CD4-positive, alpha-beta memory T cell (primary cell): ENCODE results near the gene ZNF618. TPM values are rescaled to one million over a fixed set of nuclear protein-coding genes. Genes with fewer than 3 reads are reported as not detected.
A peak's percentile ranks its signal among the peaks of the same experiment; 100 is the strongest.
"Not testable (repeated sequence)": the region's sequence is repeated elsewhere in the genome, so short reads cannot be mapped to it uniquely, and the experiment has no call there.

Source experiments
- CTCF ChIA-PET: fragments of 350-600 bp; sonication (Branson Sonifier 250); formaldehyde crosslinking; loops from one replicate; lab custom pipeline; 2021; ENCODE audit warnings: inconsistent platforms; ENCODE audit not compliant: partially characterized antibody; lab: Charles Lee
- POLR2A ChIA-PET: fragments of 350-600 bp; sonication (Branson Sonifier 250); formaldehyde crosslinking; loops from one replicate; lab custom pipeline; 2021; ENCODE audit not compliant: partially characterized antibody; lab: Charles Lee
- DNase-seq, 5 donors: peaks; one replicate each; pipeline versions ENCODE4 v3.0.0 to v3.0.0-alpha.2; 2020 to 2022; ENCODE audit warnings: mixed read lengths in 1 of 5
- H3K27ac ChIP-seq: one replicate; pipeline ENCODE4 v1.7.0; 2013; ENCODE audit warnings: low read depth, low read length
- H3K27me3 ChIP-seq: 2 replicates; pipeline ENCODE4 v1.7.0; 2013; ENCODE audit warnings: mild to moderate bottlenecking, low read length, moderate library complexity; ENCODE audit not compliant: insufficient read depth
- H3K36me3 ChIP-seq: 2 replicates; pipeline ENCODE4 v1.7.0; 2013; ENCODE audit warnings: mild to moderate bottlenecking, low read length, moderate library complexity; ENCODE audit not compliant: insufficient read depth
- H3K4me1 ChIP-seq: 2 replicates; pipeline ENCODE4 v1.7.0; 2013; ENCODE audit warnings: mild to moderate bottlenecking, low read length, moderate library complexity; ENCODE audit not compliant: insufficient read depth
- H3K4me3 ChIP-seq, 2 donors: one replicate each; pipeline ENCODE4 v1.7.0; 2013; ENCODE audit warnings: low read length in 2 of 2, mild to moderate bottlenecking in 1 of 2
- H3K9me3 ChIP-seq, 2 donors: one replicate each; pipeline ENCODE4 v1.7.0; 2013; ENCODE audit warnings: low read length in 2 of 2, control low read depth in 1 of 2; ENCODE audit not compliant: control insufficient read depth in 1 of 2
- H3K27ac Mint-ChIP-seq, 7 donors: one replicate each; pipeline ENCODE4 v1.8.0; 2020 to 2021; ENCODE audit warnings: mixed read lengths in 7 of 7, mild to moderate bottlenecking in 6 of 7, inconsistent platforms in 3 of 7, moderate library complexity in 3 of 7
- H3K27me3 Mint-ChIP-seq, 2 donors: one replicate each; pipeline ENCODE4 v1.8.0; 2020 to 2021; ENCODE audit warnings: mixed read lengths in 2 of 2
- H3K36me3 Mint-ChIP-seq, 2 donors: one replicate each; pipeline ENCODE4 v1.8.0; 2020 to 2021; ENCODE audit warnings: mixed read lengths in 2 of 2, inconsistent platforms in 1 of 2, mild to moderate bottlenecking in 1 of 2
- H3K4me1 Mint-ChIP-seq, 4 donors: one replicate each; pipeline ENCODE4 v1.8.0; 2020 to 2021; ENCODE audit warnings: mixed read lengths in 4 of 4, mild to moderate bottlenecking in 1 of 4
- H3K4me3 Mint-ChIP-seq, 8 donors: one replicate each; pipeline ENCODE4 v1.8.0; 2020 to 2021; ENCODE audit warnings: mixed read lengths in 8 of 8, mild to moderate bottlenecking in 7 of 8, moderate library complexity in 6 of 8, inconsistent platforms in 3 of 8
- H3K9me3 Mint-ChIP-seq, 8 donors: one replicate each; pipeline ENCODE4 v1.8.0; 2020 to 2021; ENCODE audit warnings: mixed read lengths in 8 of 8, mild to moderate bottlenecking in 5 of 8, inconsistent platforms in 3 of 8, moderate library complexity in 1 of 8
- intact Hi-C: fragments of 100-400 bp; cut with micrococcal nuclease; formaldehyde crosslinking; loops from one replicate; pipeline ENCODE4 v1.15.1; 2023
- polyA plus RNA-seq, 2 donors: library from polyadenylated mRNA; unstranded; fragments of 300-500 nt; fragmentation: Illumina TruSeq; gene quantifications; one replicate each; pipeline ENCODE4 v1.2.3, GENCODE V29; 2021
- total RNA-seq, 2 experiments: library from RNA; stranded (reverse); gene quantifications; one replicate each; pipeline ENCODE4 v1.2.3, GENCODE V29; 2021

Gene ZNF618
- total and polyA plus RNA-seq, 4 experiments from 2014 or later: 0.79 to 1.7 (median 0.80) TPM; not detected in 1

DNA sequence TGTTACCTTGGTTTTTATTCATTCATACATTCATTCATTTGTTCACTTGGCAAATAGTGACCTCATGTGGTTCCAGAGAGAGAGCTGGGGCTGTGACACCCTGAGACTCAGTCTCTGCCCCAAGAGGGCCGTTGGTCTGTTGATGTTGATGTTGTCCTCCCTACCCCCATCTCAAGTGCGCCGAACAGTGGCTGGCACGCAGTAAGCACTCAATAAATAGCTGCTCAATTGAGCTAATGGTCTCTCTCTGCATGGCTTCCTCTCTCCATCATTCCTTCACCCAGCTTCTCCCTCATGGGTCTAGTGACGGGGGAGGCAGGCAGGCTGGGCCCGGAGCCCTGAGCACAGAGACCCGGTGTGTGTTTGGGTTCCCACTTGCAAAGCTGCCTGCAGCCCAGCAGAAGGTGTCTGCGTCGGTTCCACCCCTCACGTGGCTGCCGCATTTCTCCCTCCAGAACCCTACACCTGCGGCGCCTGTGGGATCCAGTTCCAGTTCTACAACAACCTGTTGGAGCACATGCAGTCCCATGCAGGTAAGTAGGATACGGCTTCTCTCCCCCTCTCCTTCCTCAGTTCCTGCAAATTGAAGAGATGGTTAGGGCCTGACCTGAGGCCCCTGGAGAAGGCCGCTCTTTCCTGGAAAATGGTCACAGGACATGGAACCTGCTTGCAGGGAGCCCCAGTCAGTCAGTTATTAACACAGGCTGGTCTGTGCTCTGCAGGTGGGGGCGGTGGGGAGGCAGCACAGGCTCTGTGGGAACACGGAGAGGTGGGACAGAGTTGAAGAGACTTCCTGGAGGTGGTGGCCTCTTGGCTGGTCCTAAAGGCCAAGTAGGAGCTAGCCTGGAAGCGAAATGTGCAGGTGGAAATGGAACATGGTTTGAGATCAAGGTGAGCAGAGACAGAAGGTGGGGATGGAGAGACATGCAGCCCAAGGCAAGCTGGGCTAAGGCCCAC lies 160.0 kb downstream of the ZNF618 start:
- Mint-ChIP-seq H3K4me3 (no peak overlapping the region), H3K9me3 (peaks cover 0 to 3% (median 0%) of the 10 kb centered on the region in 8 donors), H3K4me1 (no peaks in the 10 kb centered on the region), H3K27me3 (no peaks in the 10 kb centered on the region), H3K36me3 (no peaks in the 10 kb centered on the region), H3K27ac (peak overlapping the region in 1 of 7 donors; percentile 44)
- no peak overlapping the region for H3K4me3 ChIP-seq
- no peaks in the 10 kb centered on the region for H3K9me3 ChIP-seq
- no peaks in the 10 kb centered on the region for H3K27me3 ChIP-seq
- CTCF ChIA-PET: no interaction called here
- intact Hi-C loops: no loop called here
- no peak for DNase-seq
- no peaks in the 10 kb centered on the region for H3K4me1 ChIP-seq
- H3K36me3 ChIP-seq: no peaks in the 10 kb centered on the region
- POLR2A ChIA-PET: no interaction called here
- no peak overlapping the region for H3K27ac ChIP-seq

DNA sequence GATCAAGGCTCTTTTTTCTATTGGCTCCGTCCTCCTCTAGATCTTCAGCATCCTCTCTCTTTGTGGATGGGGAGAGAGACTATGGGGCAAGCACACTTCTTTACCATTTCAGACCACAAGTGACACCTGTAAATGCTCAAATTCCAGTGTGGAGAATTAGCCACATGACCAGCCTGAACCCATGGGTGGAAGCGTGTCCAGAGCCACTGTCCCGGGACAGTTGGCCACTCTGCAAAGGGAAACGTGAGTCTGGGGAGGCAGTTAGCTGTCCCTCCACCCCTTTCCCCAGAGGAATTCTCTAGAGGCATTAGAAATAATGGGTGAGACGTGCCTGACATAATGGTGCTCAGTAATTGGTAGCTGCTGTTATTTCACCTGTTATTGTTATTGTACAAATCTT lies 161.1 kb downstream of the ZNF618 start:
- ChIA-PET POLR2A (no interaction called here), CTCF (interaction anchor here (0.7 kb wide), 1 partner anchor 35 kb away, joined by 3 read pairs; no protein-coding TSS in a partner anchor)
- no peak overlapping the region for H3K4me3 ChIP-seq
- H3K36me3 Mint-ChIP-seq: no peaks in the 10 kb centered on the region
- DNase-seq: no peak
- no peaks in the 10 kb centered on the region for H3K9me3 ChIP-seq
- no peaks in the 10 kb centered on the region for H3K4me1 ChIP-seq
- intact Hi-C loops: no loop called here
- no peaks in the 10 kb centered on the region for H3K4me1 Mint-ChIP-seq
- H3K9me3 Mint-ChIP-seq: peaks cover 0 to 4% (median 0%) of the 10 kb centered on the region in 8 donors
- no peak overlapping the region for H3K27ac Mint-ChIP-seq
- no peaks in the 10 kb centered on the region for H3K36me3 ChIP-seq
- no peak overlapping the region for H3K27ac ChIP-seq
- H3K27me3 Mint-ChIP-seq: no peaks in the 10 kb centered on the region
- H3K4me3 Mint-ChIP-seq: no peak overlapping the region
- no peaks in the 10 kb centered on the region for H3K27me3 ChIP-seq

DNA sequence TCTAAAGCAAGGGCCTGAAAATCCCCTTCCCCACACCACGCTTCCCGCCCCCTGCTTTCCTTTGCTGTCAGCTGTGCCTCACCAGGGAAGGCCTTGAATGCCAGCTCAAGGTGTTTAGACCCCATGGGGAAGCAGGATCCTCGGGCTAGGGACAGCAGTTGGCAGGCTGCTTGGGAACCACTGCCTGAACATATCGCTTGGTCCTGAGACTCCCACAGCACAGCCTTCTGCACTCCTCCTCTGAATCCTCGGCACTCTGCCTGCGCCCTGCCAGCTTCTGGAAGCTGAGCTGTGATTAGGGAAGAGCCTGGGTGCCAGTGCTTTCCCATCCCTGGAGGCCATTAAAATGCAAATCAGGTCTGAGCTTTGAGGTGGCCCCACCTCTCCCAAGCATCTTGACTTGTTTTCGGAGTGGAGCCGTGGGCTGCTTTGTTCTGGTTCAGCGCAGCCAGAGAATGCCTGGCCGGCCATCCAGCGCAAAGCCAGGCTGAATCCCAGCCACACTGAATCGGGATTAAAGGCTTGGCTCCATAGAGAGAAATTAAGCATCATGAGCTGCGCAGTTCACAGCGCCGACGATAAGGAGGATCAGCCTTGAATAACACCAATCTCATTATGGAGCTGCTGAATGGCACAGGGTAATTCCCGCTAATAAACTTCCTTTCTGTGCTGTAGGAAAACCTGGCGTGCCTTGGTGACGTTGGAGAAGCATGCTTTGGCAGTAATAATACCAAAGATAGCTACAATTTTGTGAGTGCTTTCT lies 162.0 kb downstream of the ZNF618 start:
- intact Hi-C loops: no loop called here
- Mint-ChIP-seq H3K27me3 (no peaks in the 10 kb centered on the region), H3K9me3 (peaks cover 0 to 4% (median 0%) of the 10 kb centered on the region in 8 donors), H3K4me3 (no peak overlapping the region), H3K27ac (no peak overlapping the region), H3K36me3 (no peaks in the 10 kb centered on the region), H3K4me1 (no peaks in the 10 kb centered on the region)
- H3K36me3 ChIP-seq: no peaks in the 10 kb centered on the region
- DNase-seq: no peak
- POLR2A ChIA-PET: no interaction called here
- H3K27ac ChIP-seq: no peak overlapping the region
- CTCF ChIA-PET: interaction anchor here (0.7 kb wide), 1 partner anchor 34 kb away, joined by 3 read pairs; no protein-coding TSS in a partner anchor
- H3K9me3 ChIP-seq: no peaks in the 10 kb centered on the region
- no peaks in the 10 kb centered on the region for H3K4me1 ChIP-seq
- no peaks in the 10 kb centered on the region for H3K27me3 ChIP-seq
- no peak overlapping the region for H3K4me3 ChIP-seq

DNA sequence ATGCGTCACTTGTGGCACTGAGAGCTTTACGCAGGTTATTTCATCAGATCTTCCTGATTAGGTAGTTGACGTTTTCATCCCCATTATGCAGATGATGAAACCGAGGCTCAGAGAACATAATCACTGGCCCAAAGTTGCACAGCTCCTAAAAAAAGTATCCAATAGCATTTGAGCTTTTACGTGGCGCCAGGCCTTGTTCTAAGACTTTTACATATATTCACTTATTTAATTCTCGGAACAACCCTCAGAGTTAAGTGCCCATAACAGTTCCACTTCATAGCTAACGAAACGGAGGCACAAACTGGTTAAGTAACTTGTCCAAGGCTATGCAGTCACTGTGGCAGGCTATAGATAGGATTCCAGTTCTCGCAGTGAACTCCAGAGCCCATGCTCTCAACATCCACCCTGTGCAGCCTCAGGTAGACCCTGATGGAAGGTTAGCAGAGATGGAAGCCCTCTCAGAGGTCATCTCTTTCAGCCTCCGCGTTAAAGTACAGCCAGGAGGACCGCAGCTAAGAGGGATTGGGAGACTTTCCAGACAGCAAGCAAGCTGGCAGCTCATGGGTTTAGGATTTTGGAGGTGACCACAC lies 162.7 kb downstream of the ZNF618 start:
- intact Hi-C loops: no loop called here
- Mint-ChIP-seq H3K9me3 (peaks cover 0 to 4% (median 0%) of the 10 kb centered on the region in 8 donors), H3K27me3 (no peaks in the 10 kb centered on the region), H3K27ac (no peak overlapping the region), H3K36me3 (no peaks in the 10 kb centered on the region), H3K4me3 (no peak overlapping the region), H3K4me1 (no peaks in the 10 kb centered on the region)
- Histone ChIP-seq H3K36me3 (no peaks in the 10 kb centered on the region), H3K4me1 (no peaks in the 10 kb centered on the region), H3K27ac (no peak overlapping the region), H3K9me3 (no peaks in the 10 kb centered on the region), H3K27me3 (no peaks in the 10 kb centered on the region), H3K4me3 (no peak overlapping the region)
- ChIA-PET CTCF (interaction anchor here (0.7 kb wide), 1 partner anchor 57 kb away, joined by 3 read pairs; no protein-coding TSS in a partner anchor), POLR2A (no interaction called here)
- DNase-seq: no peak

DNA sequence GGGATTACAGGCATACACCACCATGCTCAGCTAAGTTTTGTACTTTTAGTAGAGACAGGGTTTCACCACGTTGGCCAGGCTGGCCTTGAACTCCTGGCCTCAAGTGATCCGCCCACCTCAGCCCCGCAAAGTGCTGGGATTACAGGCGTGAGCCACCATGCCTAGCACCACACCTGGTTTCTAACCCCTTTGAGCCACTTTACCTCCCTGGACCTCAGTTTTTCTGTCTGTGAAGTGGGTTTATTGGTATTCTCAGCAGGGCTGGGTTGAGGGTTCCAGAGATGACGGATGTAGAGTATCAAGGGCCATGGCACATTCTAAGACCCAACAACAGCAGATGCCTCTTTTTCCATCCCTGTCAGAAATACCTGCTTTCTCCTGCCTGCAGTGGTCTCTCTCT lies 163.4 kb downstream of the ZNF618 start:
- H3K36me3 ChIP-seq: no peaks in the 10 kb centered on the region
- no peak overlapping the region for H3K4me3 Mint-ChIP-seq
- H3K9me3 ChIP-seq: no peaks in the 10 kb centered on the region
- H3K36me3 Mint-ChIP-seq: no peaks in the 10 kb centered on the region
- no peak for DNase-seq
- ChIA-PET POLR2A (no interaction called here), CTCF (no interaction called here)
- H3K27ac ChIP-seq: no peak overlapping the region
- no peaks in the 10 kb centered on the region for H3K27me3 ChIP-seq
- H3K9me3 Mint-ChIP-seq: peaks cover 0 to 4% (median 0%) of the 10 kb centered on the region in 8 donors
- intact Hi-C loops: no loop called here
- no peaks in the 10 kb centered on the region for H3K4me1 Mint-ChIP-seq
- H3K27me3 Mint-ChIP-seq: no peaks in the 10 kb centered on the region
- no peak overlapping the region for H3K4me3 ChIP-seq
- H3K27ac Mint-ChIP-seq: no peak overlapping the region
- H3K4me1 ChIP-seq: no peaks in the 10 kb centered on the region

DNA sequence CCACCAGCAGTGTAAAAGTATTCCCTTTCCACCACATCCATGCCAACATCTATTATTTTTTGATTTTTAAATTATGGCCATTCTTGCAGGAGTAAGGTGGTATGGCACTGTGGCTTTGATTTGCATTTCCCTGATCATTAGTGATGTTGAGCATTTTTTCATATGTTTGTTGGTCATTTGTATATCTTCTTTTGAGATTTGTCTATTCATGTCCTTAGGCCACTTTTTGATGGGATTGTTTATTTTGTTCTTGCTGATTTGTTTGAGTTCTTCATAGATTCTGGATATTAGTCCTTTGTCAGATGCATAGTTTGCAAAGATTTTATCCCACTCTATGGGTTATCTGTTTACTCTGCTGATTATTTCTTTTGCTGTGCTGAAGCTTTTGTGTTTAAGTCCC lies 167.6 kb downstream of the ZNF618 start:
- POLR2A ChIA-PET, H3K4me1 Mint-ChIP-seq, CTCF ChIA-PET, H3K36me3 ChIP-seq, H3K4me3 ChIP-seq, H3K9me3 ChIP-seq, H3K9me3 Mint-ChIP-seq, H3K4me3 Mint-ChIP-seq, H3K27ac ChIP-seq, DNase-seq, H3K27me3 ChIP-seq, H3K36me3 Mint-ChIP-seq, H3K27ac Mint-ChIP-seq, intact Hi-C loops, H3K27me3 Mint-ChIP-seq, H3K4me1 ChIP-seq: not testable (repeated sequence)

DNA sequence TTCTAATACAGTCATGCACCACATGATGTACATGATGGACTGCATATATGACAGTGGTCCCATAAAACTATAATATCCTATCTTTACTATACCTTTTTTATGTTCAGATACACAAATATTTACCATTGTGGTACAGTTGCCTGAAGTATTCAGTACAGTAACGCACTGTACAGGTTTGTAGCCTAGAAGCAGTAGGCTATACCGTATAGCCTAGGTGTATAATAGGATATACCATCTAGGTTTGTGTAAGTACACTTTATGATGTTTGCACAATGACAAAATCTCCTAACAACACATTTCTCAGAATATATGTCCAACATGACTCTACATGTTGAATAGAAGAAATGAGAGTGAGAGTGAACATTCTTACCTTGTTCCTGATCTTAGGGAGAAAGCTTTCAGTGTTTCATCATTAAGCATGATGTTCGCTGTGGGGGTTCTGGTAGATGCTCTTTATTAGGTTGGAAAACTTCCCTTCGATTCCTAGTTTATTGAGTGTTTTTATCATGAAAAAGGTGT lies 170.2 kb downstream of the ZNF618 start:
- CTCF ChIA-PET: no interaction called here
- Histone ChIP-seq H3K27me3 (no peaks in the 10 kb centered on the region), H3K27ac (no peak overlapping the region), H3K4me3 (no peak overlapping the region), H3K4me1 (no peaks in the 10 kb centered on the region), H3K36me3 (no peaks in the 10 kb centered on the region), H3K9me3 (no peaks in the 10 kb centered on the region)
- peaks cover 0 to 4% of the 10 kb centered on the region in 2 donors for H3K27me3 Mint-ChIP-seq
- intact Hi-C loops: no loop called here
- H3K27ac Mint-ChIP-seq: no peak overlapping the region
- no peaks in the 10 kb centered on the region for H3K4me1 Mint-ChIP-seq
- no peak overlapping the region for H3K4me3 Mint-ChIP-seq
- peaks cover 0 to 2% (median 0%) of the 10 kb centered on the region in 8 donors for H3K9me3 Mint-ChIP-seq
- H3K36me3 Mint-ChIP-seq: peaks cover 0 to 3% of the 10 kb centered on the region in 2 donors
- POLR2A ChIA-PET: no interaction called here
- no peak for DNase-seq
